ENCODE measurements around the gene WDHD1. TPM values are rescaled to one million over a fixed set of nuclear protein-coding genes. Genes with fewer than 3 reads are reported as not detected.

Gene WDHD1
- total RNA-seq, 6 experiments from 2014 or later = 9.8 to 20.3 (median 17.8) TPM

GRCh38 chr14:55051423-55052268, 24.7 kb upstream of the WDHD1 start, which contains the start of gene MAPK1IP1L:
Gene MAPK1IP1L, plus strand, starts transcription at chr14:55051647. Its CDS starts 10,037 bp downstream, at chr14:55061684.
- H3K27me3 Mint-ChIP-seq (ENCODE audit: insufficient read depth) = no peaks in the 10 kb centered on the region
- H3K4me3 Mint-ChIP-seq = peak within 1 kb of the TSS; percentile 89
- no peaks in the 10 kb centered on the region for H3K9me3 Mint-ChIP-seq
- TF ChIP-seq CTCF (IDR thresholded peaks at IDR 0.05) = peak; percentile 100
- peaks cover 33% of the 10 kb centered on the region for H3K36me3 Mint-ChIP-seq (ENCODE audit: low read depth)
- peaks cover 38% of the 10 kb centered on the region for H3K4me1 Mint-ChIP-seq (ENCODE audit: low read depth)
- peak; percentile 90 for DNase-seq
- H3K27ac Mint-ChIP-seq = peak within 1 kb of the TSS; percentile 99

- Mint-ChIP-seq H3K36me3 (ENCODE audit: low read depth) (peaks cover 32% of the 10 kb centered on the region), H3K9me3 (no peaks in the 10 kb centered on the region), H3K4me1 (ENCODE audit: low read depth) (peaks cover 38% of the 10 kb centered on the region), H3K4me3 (peak overlapping the region; percentile 89), H3K27me3 (ENCODE audit: insufficient read depth) (no peaks in the 10 kb centered on the region), H3K27ac (peak overlapping the region; percentile 96)
- no peak for DNase-seq
- TF ChIP-seq CTCF (IDR thresholded peaks at IDR 0.05) = no peak
Measured at GRCh38 chr14:55051165-55051422, 24.2 kb upstream of the WDHD1 start.

GRCh38 chr14:55048900-55049436, 22.1 kb upstream of the WDHD1 start:
- H3K4me3 Mint-ChIP-seq = no peak overlapping the region
- H3K9me3 Mint-ChIP-seq = no peaks in the 10 kb centered on the region
- no peak for DNase-seq
- H3K27me3 Mint-ChIP-seq (ENCODE audit: insufficient read depth) = no peaks in the 10 kb centered on the region
- H3K36me3 Mint-ChIP-seq (ENCODE audit: low read depth) = peaks cover 20% of the 10 kb centered on the region
- no peak for TF ChIP-seq CTCF (IDR thresholded peaks at IDR 0.05)
- H3K4me1 Mint-ChIP-seq (ENCODE audit: low read depth) = peaks cover 24% of the 10 kb centered on the region
- no peak overlapping the region for H3K27ac Mint-ChIP-seq

- Mint-ChIP-seq H3K27ac (no peak overlapping the region), H3K4me1 (ENCODE audit: low read depth) (peaks cover 10% of the 10 kb centered on the region), H3K9me3 (no peaks in the 10 kb centered on the region), H3K27me3 (ENCODE audit: insufficient read depth) (no peaks in the 10 kb centered on the region; the same call in 1 of the 2 replicates), H3K36me3 (ENCODE audit: low read depth) (peaks cover 20% of the 10 kb centered on the region), H3K4me3 (no peak overlapping the region)
- no peak for DNase-seq
- TF ChIP-seq CTCF (IDR thresholded peaks at IDR 0.05) = no peak
Measured at GRCh38 chr14:55047301-55048053, 20.6 kb upstream of the WDHD1 start.

- Mint-ChIP-seq H3K27ac (no peak overlapping the region), H3K27me3 (ENCODE audit: insufficient read depth) (no peaks in the 10 kb centered on the region; the same call in 1 of the 2 replicates), H3K4me1 (ENCODE audit: low read depth) (no peaks in the 10 kb centered on the region), H3K4me3 (no peak overlapping the region), H3K9me3 (no peaks in the 10 kb centered on the region), H3K36me3 (ENCODE audit: low read depth) (peaks cover 15% of the 10 kb centered on the region)
- DNase-seq = no peak
- TF ChIP-seq CTCF (IDR thresholded peaks at IDR 0.05) = no peak
Measured at GRCh38 chr14:55045087-55045486, 18.2 kb upstream of the WDHD1 start.
